ENCODE data around the gene WDR5. TPM values are rescaled to one million over a fixed set of nuclear protein-coding genes. Genes with fewer than 3 reads are reported as not detected.

Gene WDR5
- total RNA-seq, 1 experiment from 2014 or later: 84.9 TPM

- no peaks in the 10 kb centered on the region for H3K27me3 ChIP-seq
- no peaks in the 10 kb centered on the region for H3K9me3 ChIP-seq (replicated peaks)
- H3K27ac ChIP-seq: no peak overlapping the region
- no peak for DNase-seq
- H3K4me3 ChIP-seq: no peak overlapping the region
- H3K4me1 ChIP-seq: peaks cover 3% of the 10 kb centered on the region; the same call in 1 of the 2 replicates
- H3K36me3 ChIP-seq: peaks cover 32% of the 10 kb centered on the region
Observed at GRCh38 chr9:134161647-134162046, 25.8 kb downstream of the WDR5 start.

- no peak overlapping the region for H3K4me3 ChIP-seq
- no peaks in the 10 kb centered on the region for H3K9me3 ChIP-seq (replicated peaks)
- peaks cover 25% of the 10 kb centered on the region for H3K36me3 ChIP-seq
- no peak overlapping the region for H3K27ac ChIP-seq
- H3K27me3 ChIP-seq: no peaks in the 10 kb centered on the region
- peaks cover 3% of the 10 kb centered on the region; the same call in 1 of the 2 replicates for H3K4me1 ChIP-seq
- DNase-seq: no peak
Observed at GRCh38 chr9:134162212-134162775, 26.4 kb downstream of the WDR5 start.

- H3K4me3 ChIP-seq: no peak overlapping the region
Observed at GRCh38 chr9:134162926-134163370, 27.1 kb downstream of the WDR5 start.

GRCh38 chr9:134163371-134164196 lies 27.7 kb downstream of the WDR5 start:
- Histone ChIP-seq H3K9me3 (replicated peaks) (no peaks in the 10 kb centered on the region), H3K4me3 (no peak overlapping the region), H3K4me1 (peaks cover 3% of the 10 kb centered on the region; the same call in 1 of the 2 replicates), H3K27me3 (no peaks in the 10 kb centered on the region), H3K36me3 (peaks cover 13% of the 10 kb centered on the region), H3K27ac (no peak overlapping the region)
- DNase-seq: no peak

More at GRCh38 chr9:134162926-134163370, 27.1 kb downstream of the WDR5 start:
- Histone ChIP-seq H3K4me1 (peaks cover 3% of the 10 kb centered on the region; the same call in 1 of the 2 replicates), H3K27ac (no peak overlapping the region), H3K36me3 (peaks cover 19% of the 10 kb centered on the region), H3K27me3 (no peaks in the 10 kb centered on the region), H3K9me3 (replicated peaks) (no peaks in the 10 kb centered on the region)
- no peak for DNase-seq

- Histone ChIP-seq H3K36me3 (peaks cover 4% of the 10 kb centered on the region; the same call in 1 of the 2 replicates), H3K27me3 (no peaks in the 10 kb centered on the region), H3K27ac (no peak overlapping the region), H3K4me3 (no peak overlapping the region), H3K9me3 (replicated peaks) (no peaks in the 10 kb centered on the region), H3K4me1 (peaks cover 3% of the 10 kb centered on the region; the same call in 1 of the 2 replicates)
- no peak for DNase-seq
Observed at GRCh38 chr9:134164879-134165278, 29.0 kb downstream of the WDR5 start.

- H3K4me1 ChIP-seq: peaks cover 3% of the 10 kb centered on the region; the same call in 1 of the 2 replicates
- peak; percentile 55 to 59 for DNase-seq
- H3K9me3 ChIP-seq (replicated peaks): no peaks in the 10 kb centered on the region
- H3K27me3 ChIP-seq: no peaks in the 10 kb centered on the region
- H3K36me3 ChIP-seq: peaks cover 2% of the 10 kb centered on the region; the same call in 1 of the 2 replicates
- H3K4me3 ChIP-seq: no peak overlapping the region
- H3K27ac ChIP-seq: no peak overlapping the region
Observed at GRCh38 chr9:134165357-134166315, 29.8 kb downstream of the WDR5 start.

- no peaks in the 10 kb centered on the region for H3K36me3 ChIP-seq
- H3K4me3 ChIP-seq: no peak overlapping the region
- no peaks in the 10 kb centered on the region for H3K27me3 ChIP-seq
- no peak for DNase-seq
- H3K9me3 ChIP-seq (replicated peaks): no peaks in the 10 kb centered on the region
- peaks cover 3% of the 10 kb centered on the region; the same call in 1 of the 2 replicates for H3K4me1 ChIP-seq
- H3K27ac ChIP-seq: no peak overlapping the region
Observed at GRCh38 chr9:134166374-134166773, 30.5 kb downstream of the WDR5 start.

GRCh38 chr9:134167530-134167931 lies 31.6 kb downstream of the WDR5 start:
- Histone ChIP-seq H3K36me3 (no peaks in the 10 kb centered on the region), H3K27ac (no peak overlapping the region), H3K27me3 (peaks cover 5% of the 10 kb centered on the region; the same call in 1 of the 2 replicates), H3K9me3 (replicated peaks) (no peaks in the 10 kb centered on the region), H3K4me1 (peaks cover 3% of the 10 kb centered on the region; the same call in 1 of the 2 replicates), H3K4me3 (no peak overlapping the region)
- DNase-seq: no peak

GRCh38 chr9:134168757-134169550 lies 33.1 kb downstream of the WDR5 start:
- H3K4me1 ChIP-seq: peaks cover 3% of the 10 kb centered on the region; the same call in 1 of the 2 replicates
- H3K4me3 ChIP-seq: no peak overlapping the region
- peak in 1 of 2 experiments; percentile 62 for DNase-seq
- H3K36me3 ChIP-seq: no peaks in the 10 kb centered on the region
- no peaks in the 10 kb centered on the region for H3K9me3 ChIP-seq (replicated peaks)
- H3K27me3 ChIP-seq: peaks cover 9% of the 10 kb centered on the region; the same call in 1 of the 2 replicates
- no peak overlapping the region for H3K27ac ChIP-seq

- Histone ChIP-seq H3K4me1 (peaks cover 9% of the 10 kb centered on the region), H3K4me3 (no peak overlapping the region), H3K27ac (no peak overlapping the region), H3K36me3 (no peaks in the 10 kb centered on the region), H3K27me3 (peaks cover 9% of the 10 kb centered on the region; the same call in 1 of the 2 replicates), H3K9me3 (replicated peaks) (no peaks in the 10 kb centered on the region)
- DNase-seq: no peak
Observed at GRCh38 chr9:134169724-134170401, 34.0 kb downstream of the WDR5 start.

GRCh38 chr9:134170532-134171315 lies 34.8 kb downstream of the WDR5 start:
- peaks cover 13% of the 10 kb centered on the region for H3K4me1 ChIP-seq
- no peaks in the 10 kb centered on the region for H3K9me3 ChIP-seq (replicated peaks)
- H3K36me3 ChIP-seq: no peaks in the 10 kb centered on the region
- H3K4me3 ChIP-seq: no peak overlapping the region
- peak in 1 of 2 experiments; percentile 33 for DNase-seq
- no peak overlapping the region for H3K27ac ChIP-seq
- H3K27me3 ChIP-seq: peaks cover 9% of the 10 kb centered on the region; the same call in 1 of the 2 replicates

- no peaks in the 10 kb centered on the region for H3K9me3 ChIP-seq (replicated peaks)
- peaks cover 9% of the 10 kb centered on the region; the same call in 1 of the 2 replicates for H3K27me3 ChIP-seq
- no peaks in the 10 kb centered on the region for H3K36me3 ChIP-seq
- no peak overlapping the region for H3K27ac ChIP-seq
- H3K4me1 ChIP-seq: peaks cover 13% of the 10 kb centered on the region
- H3K4me3 ChIP-seq: no peak overlapping the region
- DNase-seq: no peak
Observed at GRCh38 chr9:134171316-134172197, 35.7 kb downstream of the WDR5 start.

Measured in SJCRH30 (cell line).